Measurements from ENCODE around the gene KLC4.
"Not testable (repeated sequence)": the region's sequence is repeated elsewhere in the genome, so short reads cannot be mapped to it uniquely, and the experiment has no call there.

KLC4 gene

DNA sequence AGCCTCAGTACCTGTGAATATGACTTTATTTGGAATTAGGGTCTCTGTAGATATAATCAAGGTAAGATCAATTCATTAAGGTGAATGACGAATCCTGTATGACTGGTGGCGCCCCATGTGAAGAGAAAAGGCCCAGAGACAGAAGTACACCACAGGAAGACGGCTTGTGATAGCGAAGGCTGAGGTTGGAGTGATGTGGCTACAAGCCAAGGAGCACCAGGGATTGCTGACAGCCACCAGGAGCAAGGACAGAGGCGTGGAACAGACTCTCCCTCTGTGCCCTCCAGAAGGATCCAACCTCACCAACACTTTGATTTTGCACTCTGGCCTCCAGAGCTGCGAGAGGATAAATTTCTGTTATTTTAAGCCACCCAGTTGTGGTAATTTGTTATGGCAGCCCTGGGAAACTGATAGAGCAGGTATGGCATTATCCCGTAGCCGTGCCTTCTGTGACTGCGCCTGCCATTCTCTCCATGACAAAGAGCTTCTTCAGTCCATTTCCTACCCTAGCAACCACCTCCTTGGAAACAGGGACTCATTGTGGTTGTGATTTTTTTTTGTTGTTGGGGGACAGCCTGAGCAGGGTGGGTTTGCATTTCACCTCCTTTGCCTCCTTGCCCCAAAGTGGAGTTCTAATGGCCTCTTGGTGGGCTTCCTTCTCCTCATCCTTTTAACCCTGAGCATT is 46.2 kb downstream of the KLC4 start:
- TF ChIP-seq ZNF274 (IDR thresholded peaks at IDR 0.05; ENCODE audit: low read depth, low read length) = no peak
- H3K4me3 ChIP-seq (ENCODE audit: low read length) = no peak overlapping the region

GRCh38 chr6:43107344-43108062 is 48.1 kb downstream of the KLC4 start:
- H3K4me3 ChIP-seq (ENCODE audit: low read length) = no peak overlapping the region
- no peak for TF ChIP-seq ZNF274 (IDR thresholded peaks at IDR 0.05; ENCODE audit: low read depth, low read length)

DNA sequence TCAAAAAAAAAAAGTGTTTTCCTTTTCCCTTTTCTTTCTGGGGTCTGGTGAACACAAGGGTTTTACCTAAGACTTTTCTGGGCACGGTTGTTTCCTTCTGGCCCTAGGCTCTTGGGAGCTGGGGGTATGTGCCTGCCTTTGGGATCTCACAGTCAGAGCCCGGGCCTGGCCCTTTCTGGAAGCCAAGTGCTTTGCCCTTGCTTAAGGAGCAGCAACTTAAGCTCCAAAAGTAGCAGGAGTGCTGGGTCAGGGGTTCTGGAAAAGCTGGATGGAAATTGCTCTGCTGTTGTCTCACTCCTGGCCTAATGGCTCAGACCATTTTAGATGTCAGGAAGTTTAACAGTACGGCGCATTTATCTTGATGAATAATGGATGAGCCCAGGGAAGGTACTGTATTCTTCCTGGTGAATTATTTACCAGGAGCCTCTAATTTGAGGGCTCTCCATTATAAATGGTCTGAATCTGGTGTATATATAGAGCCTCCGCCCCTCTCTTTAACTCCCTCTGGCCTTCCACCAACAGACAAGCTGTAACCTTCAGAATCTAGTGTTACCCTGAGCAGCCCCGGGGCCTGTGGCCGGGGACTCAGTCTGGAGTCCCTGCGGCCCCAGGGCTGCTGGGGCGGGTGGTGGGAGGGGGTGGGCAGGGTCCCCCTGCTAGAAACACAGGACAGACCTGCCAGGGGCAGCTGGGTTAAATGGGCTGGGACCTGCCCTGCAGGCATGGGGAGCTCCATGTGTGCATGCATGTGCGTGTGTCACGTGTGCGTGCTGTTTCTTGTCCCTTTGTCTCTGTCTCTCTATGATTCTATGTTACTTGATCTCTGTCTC is 54.2 kb downstream of the KLC4 start:
- H3K4me3 ChIP-seq (ENCODE audit: low read length) = no peak overlapping the region
- TF ChIP-seq ZNF274 (IDR thresholded peaks at IDR 0.05; ENCODE audit: low read depth, low read length) = no peak

GRCh38 chr6:43115365-43115764 is 55.9 kb downstream of the KLC4 start:
- no peak overlapping the region for H3K4me3 ChIP-seq (ENCODE audit: low read length)
- no peak for TF ChIP-seq ZNF274 (IDR thresholded peaks at IDR 0.05; ENCODE audit: low read depth, low read length)

- H3K4me3 ChIP-seq (ENCODE audit: low read length) = not testable (repeated sequence)
Measured at GRCh38 chr6:43117466-43117865, 58.0 kb downstream of the KLC4 start.

- no peak overlapping the region for H3K4me3 ChIP-seq (ENCODE audit: low read length)
- no peak for TF ChIP-seq ZNF274 (IDR thresholded peaks at IDR 0.05; ENCODE audit: low read depth, low read length)
Measured at GRCh38 chr6:43119482-43119881, 60.1 kb downstream of the KLC4 start.

GRCh38 chr6:43120101-43120763 is 60.8 kb downstream of the KLC4 start:
- no peak for TF ChIP-seq ZNF274 (IDR thresholded peaks at IDR 0.05; ENCODE audit: low read depth, low read length)
- no peak overlapping the region for H3K4me3 ChIP-seq (ENCODE audit: low read length)

- H3K4me3 ChIP-seq (ENCODE audit: low read length) = no peak overlapping the region
- TF ChIP-seq ZNF274 (IDR thresholded peaks at IDR 0.05; ENCODE audit: low read depth, low read length) = no peak
Measured at GRCh38 chr6:43120944-43121913, 61.8 kb downstream of the KLC4 start.

DNA sequence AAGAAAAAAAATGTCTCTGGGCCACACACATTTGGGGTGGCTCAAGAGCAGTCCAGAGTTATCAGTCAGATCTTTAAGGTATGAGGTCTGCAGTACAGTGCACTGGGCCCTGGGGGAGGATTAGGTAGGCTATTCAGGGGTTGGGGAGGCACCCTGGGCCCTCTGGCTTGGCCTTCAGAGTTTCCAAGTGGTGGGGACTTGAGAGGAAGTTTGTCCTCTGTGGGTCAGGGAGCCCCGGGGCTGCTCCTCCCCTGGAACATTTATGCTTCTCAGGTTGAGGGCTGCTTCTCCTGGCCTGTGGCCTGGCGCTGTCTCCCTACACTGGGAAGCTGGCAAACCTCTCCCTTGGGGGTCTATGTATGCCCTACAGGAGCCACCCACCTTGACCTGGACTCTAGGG is 62.7 kb downstream of the KLC4 start:
- no peak overlapping the region for H3K4me3 ChIP-seq (ENCODE audit: low read length)
- TF ChIP-seq ZNF274 (IDR thresholded peaks at IDR 0.05; ENCODE audit: low read depth, low read length) = no peak

- no peak overlapping the region for H3K4me3 ChIP-seq (ENCODE audit: low read length)
- TF ChIP-seq ZNF274 (IDR thresholded peaks at IDR 0.05; ENCODE audit: low read depth, low read length) = no peak
Measured at GRCh38 chr6:43123461-43124314, 64.3 kb downstream of the KLC4 start.

DNA sequence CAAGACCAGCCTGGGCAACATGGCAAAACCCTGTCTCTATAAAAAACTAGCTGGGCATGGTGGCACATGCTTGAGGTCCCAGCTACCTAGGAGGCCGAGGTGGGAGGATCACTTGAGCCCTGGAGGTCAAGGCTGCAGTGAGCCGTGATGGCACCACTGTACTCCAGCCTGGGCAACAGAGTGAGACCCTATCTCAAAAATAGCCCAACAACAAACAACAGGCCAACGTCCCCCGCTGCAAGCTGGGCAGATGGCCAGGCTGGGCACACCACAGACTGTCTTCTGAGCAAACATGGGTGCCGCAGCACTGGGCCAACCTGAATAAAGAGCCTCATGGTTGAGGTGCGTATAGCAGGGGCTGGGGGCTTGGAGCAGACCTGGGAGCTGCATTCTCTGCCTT is 65.0 kb downstream of the KLC4 start:
- no peak for TF ChIP-seq ZNF274 (IDR thresholded peaks at IDR 0.05; ENCODE audit: low read depth, low read length)
- H3K4me3 ChIP-seq (ENCODE audit: low read length) = no peak overlapping the region

Measured in GM08714 (cell line).